Spleen (tissue), 11 donors: Measurements from ENCODE around the gene KHK. TPM values are rescaled to one million over a fixed set of nuclear protein-coding genes. Genes with fewer than 3 reads are reported as not detected.

ENCODE experiments used
- DNase-seq: peaks from one replicate; pipeline ENCODE4 v3.0.0-alpha.2; 2020
- H3K27ac ChIP-seq, 8 donors: fragments of 200-600 bp; sonication (generic) in 7 of 8; 1 replicate in 4 of 8; 2 replicates in 4 of 8; pipeline versions ENCODE4 v1.5.0 to v1.8.0; 2016 to 2021; ENCODE audit warnings: inconsistent platforms in 4 of 8, mild to moderate bottlenecking in 4 of 8, moderate library complexity in 1 of 8
- H3K27me3 ChIP-seq, 7 donors: fragments of 200-600 bp; sonication (generic) in 6 of 7; replicated peaks in 1 of 7; 1 replicate in 4 of 7; 2 replicates in 3 of 7; pipeline versions ENCODE4 v1.5.0 to v1.8.0; 2016 to 2021; ENCODE audit warnings: inconsistent platforms in 3 of 7, mild to moderate bottlenecking in 1 of 7
- H3K36me3 ChIP-seq, 6 donors: fragments of 200-600 bp; sonication (generic) in 5 of 6; 1 replicate in 4 of 6; 2 replicates in 2 of 6; pipeline versions ENCODE4 v1.5.0 to v1.8.0; 2016 to 2021; ENCODE audit warnings: inconsistent platforms in 2 of 6
- H3K4me1 ChIP-seq, 6 donors: fragments of 200-600 bp; sonication (generic) in 5 of 6; 1 replicate in 3 of 6; 2 replicates in 3 of 6; pipeline versions ENCODE4 v1.5.0 to v1.8.0; 2016 to 2021; ENCODE audit warnings: inconsistent platforms in 3 of 6
- H3K4me3 ChIP-seq, 8 donors: fragments of 200-600 bp; sonication (generic) in 7 of 8; 1 replicate in 4 of 8; 2 replicates in 4 of 8; pipeline versions ENCODE4 v1.5.0 to v1.8.0; 2016 to 2021; ENCODE audit warnings: inconsistent platforms in 4 of 8, mild to moderate bottlenecking in 4 of 8, moderate library complexity in 2 of 8
- H3K9me3 ChIP-seq, 8 donors: fragments of 200-600 bp; sonication (generic) in 7 of 8; 1 replicate in 4 of 8; 2 replicates in 4 of 8; pipeline versions ENCODE4 v1.5.0 to v1.8.0; 2016 to 2021; ENCODE audit warnings: inconsistent platforms in 4 of 8
- CTCF ChIP-seq, 11 experiments: fragments of 200-600 bp in 7 of 11; fragments of 450-650 bp in 4 of 11; sonication (generic) in 4 of 11; IDR thresholded peaks in 8 of 11; conservative IDR thresholded peaks in 3 of 11; 1 replicate in 7 of 11; 2 replicates in 4 of 11; pipeline versions ENCODE4 v1.4.0 to v1.8.0; 2016 to 2021; ENCODE audit warnings: antibody characterized with exemption in 11 of 11, inconsistent platforms in 4 of 11, mild to moderate bottlenecking in 1 of 11
- POLR2A ChIP-seq, 3 donors: fragments of 450-650 bp; IDR thresholded peaks; one replicate each; pipeline ENCODE4 v1.5.1; 2017; ENCODE audit warnings: antibody characterized with exemption in 3 of 3, mild to moderate bottlenecking in 1 of 3
- POLR2AphosphoS5 ChIP-seq, 3 donors: sonication (generic); formaldehyde crosslinking; IDR thresholded peaks; one replicate each; pipeline ENCODE4 v1.5.1; 2017; ENCODE audit warnings: antibody characterized with exemption in 3 of 3
- WGBS, 5 donors: extraction: QIAGEN DNeasy Blood & Tissue Kit in 3 of 5; methylation state at CpG; one replicate each; pipeline versions ENCODE4 v1.1.5 to v1.1.7; 2013 to 2018; 5-methylcytosine and 5-hydroxymethylcytosine counted together
- intact Hi-C: fragments of 100-400 bp; cut with DNase I; formaldehyde crosslinking; loops from one replicate; pipeline ENCODE4 v1.15.0; 2023; ENCODE audit warnings: low total_unique reads
- polyA plus RNA-seq, 3 donors: library from polyadenylated mRNA; stranded (reverse); fragments of 200-250 nt; gene quantifications; one replicate each; pipeline ENCODE4 v1.2.1, GENCODE V29; 2013
- total RNA-seq, 7 donors: library from RNA; depleted of rRNA in 3 of 7; stranded (reverse); fragments of >200 nt in 3 of 7; fragmentation: NEBNext Ultra II Directional in 4 of 7; extraction: Animal tissue kit (Norgen Biotek cat#: 25700) in 4 of 7; gene quantifications; one replicate each; pipeline versions ENCODE4 v1.1.0 to v1.2.1, GENCODE V29; 2016 to 2021
- donor health status: healthy with polysubstance abuse.
- donor health status: DM: no; HTN: no; CAD: no; lungs with moderate emphysema.
- donor health status: DM: no; HTN: no; CAD: no.
- donor health status: Bipolar disorder and iron deficiency.
- donor health status: healthy.
- donor health status: DM: no; HTN: no; CAD: no.
- donor health status: DM: yes; HTN: yes; CAD: no.

KHK gene
- total and polyA plus RNA-seq, 10 donors, result 3.3 to 8.3 (median 4.0) TPM

GRCh38 chr2:27071277-27071989, 15.1 kb upstream of the KHK start, which contains the start of gene OST4:
TSS of gene OST4 (minus strand) at chr2:27071654.
- Histone ChIP-seq H3K4me3 (peak within 1 kb of the TSS; percentile 43 to 94 (median 88)), H3K27me3 (no peaks in the 10 kb centered on the region), H3K9me3 (no peaks in the 10 kb centered on the region), H3K4me1 (peaks cover 38 to 95% (median 72%) of the 10 kb centered on the region in 6 donors), H3K27ac (peak within 1 kb of the TSS; percentile 78 to 97 (median 94)), H3K36me3 (peaks cover 0 to 39% (median 25%) of the 10 kb centered on the region in 6 donors)
- 0% methylated on average over 14 to 86 of the region's 86 CpGs for whole genome bisulfite sequencing, 5 donors
- intact Hi-C loops, result no loop called here
- DNase-seq, result peak; percentile 99
- peak in 1 of 3 donors; percentile 54 for TF ChIP-seq POLR2A (IDR thresholded peaks at IDR 0.05)
- TF ChIP-seq CTCF (IDR thresholded peaks at IDR 0.05 in 8 of 11, conservative IDR thresholded peaks at IDR 0.05 in 3 of 11), result peak in 5 of 11 experiments; percentile 11 to 49 (median 24)
- peak; percentile 94 to 96 (median 95) for TF ChIP-seq POLR2AphosphoS5 (IDR thresholded peaks at IDR 0.05)

DNA sequence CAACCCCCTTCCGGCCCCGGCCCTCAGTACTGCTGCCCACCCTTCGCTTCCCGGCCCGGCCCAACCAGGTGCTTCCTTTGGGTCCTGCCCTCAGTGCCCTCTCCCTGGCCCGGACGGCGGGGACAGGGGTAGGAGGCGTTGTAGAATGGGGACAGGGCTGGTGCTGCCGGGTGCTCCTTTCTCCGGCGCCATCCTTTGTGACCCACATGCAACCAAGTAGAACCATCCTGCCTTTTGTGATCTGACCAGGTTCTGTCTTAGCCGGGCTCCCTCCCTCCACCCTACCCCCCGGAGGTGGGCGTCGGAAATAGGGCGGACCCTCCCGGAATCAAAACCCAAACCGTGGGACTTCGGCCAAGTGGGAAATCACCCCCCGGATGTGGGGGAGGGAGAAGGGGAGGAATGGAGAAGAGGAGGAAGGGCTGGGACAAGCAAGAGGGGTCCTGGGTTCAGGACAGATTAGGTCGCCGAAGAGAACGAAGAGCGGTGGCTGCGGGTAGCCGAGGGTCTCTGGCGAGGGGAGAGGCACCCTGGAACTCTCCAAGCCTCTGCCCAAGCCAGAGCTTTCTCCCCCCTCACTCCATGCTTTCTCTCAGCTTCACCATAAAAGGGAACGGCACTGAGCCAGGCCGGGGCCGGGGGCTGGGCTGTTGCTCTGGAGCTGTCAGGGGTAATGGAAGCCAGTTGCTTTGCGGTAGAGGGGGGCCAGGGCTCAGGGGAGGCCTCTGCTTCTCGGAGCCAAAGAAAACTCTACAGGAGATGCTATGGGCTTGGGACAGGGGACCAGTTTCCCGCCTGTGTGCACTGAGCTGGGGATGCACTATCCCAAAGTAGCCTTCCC, 14.4 kb upstream of the KHK start:
- 3 to 9% (median 7%) methylated on average over 32 to 34 of the region's 34 CpGs for WGBS, 5 donors
- peak; percentile 83 for DNase-seq
- H3K27ac ChIP-seq, result peak overlapping the region; percentile 78 to 97 (median 94)

GRCh38 chr2:27072920-27073319, 13.7 kb upstream of the KHK start:
- H3K27me3 ChIP-seq, result no peaks in the 10 kb centered on the region
- peaks cover 40 to 94% (median 74%) of the 10 kb centered on the region in 6 donors for H3K4me1 ChIP-seq
- peak overlapping the region; percentile 78 to 97 (median 94) for H3K27ac ChIP-seq
- intact Hi-C loops, result no loop called here
- peaks cover 0 to 24% (median 19%) of the 10 kb centered on the region in 6 donors for H3K36me3 ChIP-seq
- TF ChIP-seq CTCF (IDR thresholded peaks at IDR 0.05 in 8 of 11, conservative IDR thresholded peaks at IDR 0.05 in 3 of 11) (no peak), POLR2AphosphoS5 (IDR thresholded peaks at IDR 0.05) (no peak), POLR2A (IDR thresholded peaks at IDR 0.05) (no peak)
- H3K9me3 ChIP-seq, result no peaks in the 10 kb centered on the region
- no peak for DNase-seq
- H3K4me3 ChIP-seq, result no peak overlapping the region
- 79 to 83% (median 81%) methylated on average over 5 of the region's 5 CpGs for WGBS, 5 donors

More for the DNA sequence above, 14.4 kb upstream of the KHK start:
- Histone ChIP-seq H3K36me3 (peaks cover 0 to 31% (median 25%) of the 10 kb centered on the region in 6 donors), H3K27me3 (no peaks in the 10 kb centered on the region), H3K9me3 (no peaks in the 10 kb centered on the region), H3K4me1 (peaks cover 38 to 94% (median 74%) of the 10 kb centered on the region in 6 donors), H3K4me3 (peak overlapping the region; percentile 43 to 94 (median 88))
- TF ChIP-seq POLR2AphosphoS5 (IDR thresholded peaks at IDR 0.05) (no peak), CTCF (IDR thresholded peaks at IDR 0.05 in 8 of 11, conservative IDR thresholded peaks at IDR 0.05 in 3 of 11) (no peak), POLR2A (IDR thresholded peaks at IDR 0.05) (no peak)
- intact Hi-C loops, result no loop called here
